Stimulated activated CD4-positive, alpha-beta T cell treated with anti-CD3 and anti-CD28 coated beads, Interleukin-1b, Interleukin-23, amount 100 ng/mL, for 24 hours (primary cell): ENCODE results near the gene PIGL.
"Not testable (repeated sequence)": the region's sequence is repeated elsewhere in the genome, so short reads cannot be mapped to it uniquely, and the experiment has no call there.

Source experiments
- DNase-seq, 4 experiments: peaks; one replicate each; pipeline ENCODE4 v3.0.0-alpha.2; 2020; ENCODE audit warnings: low read depth in 4 of 4, low spot score in 1 of 4

PIGL gene

GRCh38 chr17:16273499-16273898 is 56.5 kb downstream of the PIGL start:
- no peak for DNase-seq

- no peak for DNase-seq
Measured at GRCh38 chr17:16273929-16274339, 56.9 kb downstream of the PIGL start.

GRCh38 chr17:16275024-16275423 is 58.0 kb downstream of the PIGL start:
- no peak for DNase-seq

GRCh38 chr17:16277163-16277562 is 60.2 kb downstream of the PIGL start:
- DNase-seq: no peak

- no peak for DNase-seq
Measured at GRCh38 chr17:16281351-16281750, 64.3 kb downstream of the PIGL start.

- no peak for DNase-seq
Measured at GRCh38 chr17:16282522-16282921, 65.5 kb downstream of the PIGL start.

GRCh38 chr17:16283705-16284104 is 66.7 kb downstream of the PIGL start:
- no peak for DNase-seq

- DNase-seq: no peak
Measured at GRCh38 chr17:16285646-16286008, 68.6 kb downstream of the PIGL start.

GRCh38 chr17:16286009-16286946 is 69.3 kb downstream of the PIGL start:
- DNase-seq: peak; percentile 28 to 73 (median 44)

GRCh38 chr17:16286947-16287562 is 70.0 kb downstream of the PIGL start:
- no peak for DNase-seq

- DNase-seq: no peak
Measured at GRCh38 chr17:16287563-16288027, 70.6 kb downstream of the PIGL start.

GRCh38 chr17:16288860-16289571 is 72.0 kb downstream of the PIGL start:
- DNase-seq: no peak

- DNase-seq: no peak
Measured at GRCh38 chr17:16293931-16294330, 76.9 kb downstream of the PIGL start.

GRCh38 chr17:16294560-16294959 is 77.5 kb downstream of the PIGL start:
- DNase-seq: no peak

GRCh38 chr17:16296072-16296471 is 79.1 kb downstream of the PIGL start:
- not testable (repeated sequence) for DNase-seq

- DNase-seq: no peak
Measured at GRCh38 chr17:16297367-16298139, 80.5 kb downstream of the PIGL start.

GRCh38 chr17:16298140-16298662 is 81.2 kb downstream of the PIGL start:
- no peak for DNase-seq

- no peak for DNase-seq
Measured at GRCh38 chr17:16300554-16300953, 83.5 kb downstream of the PIGL start.

GRCh38 chr17:16301963-16302855 is 85.2 kb downstream of the PIGL start:
- no peak for DNase-seq

- no peak for DNase-seq
Measured at GRCh38 chr17:16302856-16303255, 85.8 kb downstream of the PIGL start.
